GM18858 (cell line): ENCODE measurements around the gene LRMDA.
"Not testable (repeated sequence)": the region's sequence is repeated elsewhere in the genome, so short reads cannot be mapped to it uniquely, and the experiment has no call there.

Source experiments
- ATAC-seq: cut with Tn5 transposase; IDR thresholded peaks from one replicate; pipeline ENCODE4 v1.9.1; 2021; ENCODE audit not compliant: unreplicated experiment

Gene LRMDA

GRCh38 chr10:76487582-76487981, 1056.2 kb downstream of the LRMDA start:
- ATAC-seq, result no peak

GRCh38 chr10:76488602-76489001, 1057.2 kb downstream of the LRMDA start:
- no peak for ATAC-seq

GRCh38 chr10:76491216-76491615, 1059.8 kb downstream of the LRMDA start:
- no peak for ATAC-seq

GRCh38 chr10:76492026-76492425, 1060.6 kb downstream of the LRMDA start:
- ATAC-seq, result no peak

- no peak for ATAC-seq
Observed at GRCh38 chr10:76492678-76493472, 1061.5 kb downstream of the LRMDA start.

GRCh38 chr10:76497666-76498065, 1066.2 kb downstream of the LRMDA start:
- ATAC-seq, result no peak

- ATAC-seq, result no peak
Observed at GRCh38 chr10:76504823-76505222, 1073.4 kb downstream of the LRMDA start.

GRCh38 chr10:76509446-76509845, 1078.0 kb downstream of the LRMDA start:
- no peak for ATAC-seq

- no peak for ATAC-seq
Observed at GRCh38 chr10:76514321-76514720, 1082.9 kb downstream of the LRMDA start.

GRCh38 chr10:76514869-76515268, 1083.4 kb downstream of the LRMDA start:
- ATAC-seq, result no peak

GRCh38 chr10:76522547-76522946, 1091.1 kb downstream of the LRMDA start:
- ATAC-seq, result no peak

- no peak for ATAC-seq
Observed at GRCh38 chr10:76523246-76523645, 1091.8 kb downstream of the LRMDA start.

- ATAC-seq, result no peak
Observed at GRCh38 chr10:76523791-76524351, 1092.4 kb downstream of the LRMDA start.

GRCh38 chr10:76526833-76527232, 1095.4 kb downstream of the LRMDA start:
- not testable (repeated sequence) for ATAC-seq

GRCh38 chr10:76540331-76540730, 1108.9 kb downstream of the LRMDA start:
- ATAC-seq, result no peak

GRCh38 chr10:76540786-76541185, 1109.4 kb downstream of the LRMDA start:
- no peak for ATAC-seq

GRCh38 chr10:76541852-76542251, 1110.4 kb downstream of the LRMDA start:
- no peak for ATAC-seq

GRCh38 chr10:76542307-76542930, 1111.0 kb downstream of the LRMDA start:
- ATAC-seq, result no peak

- ATAC-seq, result no peak
Observed at GRCh38 chr10:76543655-76544054, 1112.2 kb downstream of the LRMDA start.

GRCh38 chr10:76544789-76545188, 1113.4 kb downstream of the LRMDA start:
- ATAC-seq, result no peak

GRCh38 chr10:76546411-76546810, 1115.0 kb downstream of the LRMDA start:
- no peak for ATAC-seq

- ATAC-seq, result peak; percentile 77
Observed at GRCh38 chr10:76547352-76547972, 1116.0 kb downstream of the LRMDA start.
